Kidney (tissue), 22 donors: ENCODE measurements around the gene ZNF746. TPM values are rescaled to one million over a fixed set of nuclear protein-coding genes. Genes with fewer than 3 reads are reported as not detected.

Experiments used
- DNase-seq, 5 donors: peaks; one replicate each; pipeline ENCODE4 v3.0.0-alpha.2; 2013 to 2020
- FAIRE-seq: peaks from 2 replicates; lab custom pipeline; 2012; peaks lifted over from hg19 to GRCh38; lab: Jason Lieb, UNC
- H3K27ac ChIP-seq, 2 donors: one replicate each; pipeline ENCODE4 v1.7.0; 2013; ENCODE audit warnings: low read depth in 2 of 2, low read length in 2 of 2, inconsistent platforms in 1 of 2
- H3K27me3 ChIP-seq: one replicate; pipeline ENCODE4 v1.7.1; 2013; ENCODE audit warnings: low read length, inconsistent platforms; ENCODE audit not compliant: control insufficient read depth, insufficient read depth
- H3K36me3 ChIP-seq, 3 donors: one replicate each; pipeline versions ENCODE4 v1.7.0 to v1.7.1; 2013; ENCODE audit warnings: low read length in 3 of 3, control low read depth in 1 of 3, inconsistent platforms in 1 of 3; ENCODE audit not compliant: insufficient read depth in 3 of 3, control insufficient read depth in 2 of 3
- H3K4me1 ChIP-seq, 3 donors: one replicate each; pipeline versions ENCODE4 v1.7.0 to v1.7.1; 2013; ENCODE audit warnings: low read length in 3 of 3, inconsistent platforms in 1 of 3, low read depth in 1 of 3; ENCODE audit not compliant: control insufficient read depth in 2 of 3, insufficient read depth in 2 of 3
- H3K4me3 ChIP-seq, 3 donors: one replicate each; pipeline versions ENCODE4 v1.7.0 to v1.8.1; 2013; ENCODE audit warnings: low read length in 3 of 3, control low read depth in 1 of 3, inconsistent platforms in 1 of 3
- H3K9ac ChIP-seq, 3 donors: one replicate each; pipeline versions ENCODE4 v1.7.0 to v1.7.1; 2013; ENCODE audit warnings: low read length in 3 of 3, control low read depth in 1 of 3, inconsistent platforms in 1 of 3
- H3K9me3 ChIP-seq, 3 donors: one replicate each; pipeline versions ENCODE4 v1.7.0 to v1.7.1; 2013; ENCODE audit warnings: low read length in 3 of 3, control low read depth in 1 of 3, inconsistent platforms in 1 of 3; ENCODE audit not compliant: control insufficient read depth in 2 of 3, insufficient read depth in 1 of 3
- intact Hi-C: fragments of 100-400 bp; cut with DNase I; formaldehyde crosslinking; loops from one replicate; pipeline ENCODE4 v1.11.1; 2022
- long read RNA-seq, 10 donors: library from polyadenylated mRNA in 1 of 10; unstranded in 1 of 10; transcript quantifications; one replicate each; pipeline ENCODE4 v2.0.0 and lab custom pipeline, GENCODE V29; 2021 to 2026
- polyA plus RNA-seq: library from polyadenylated mRNA; stranded (reverse); fragments of 350-450 nt; fragmentation: Illumina TruSeq; extraction: RNeasy Lipid Tissue Mini Kit (QIAGEN cat#74804); gene quantifications from one replicate; pipeline ENCODE4 v1.2.3, GENCODE V29; 2014; ENCODE audit warnings: low read depth, low replicate concordance; ENCODE audit not compliant: insufficient read depth
- total RNA-seq: library from RNA; stranded (reverse); fragmentation: NEBNext Ultra II Directional; extraction: Animal tissue kit (Norgen Biotek cat#: 25700); gene quantifications from one replicate; pipeline ENCODE4 v1.2.1, GENCODE V29; 2021
- TF ChIP-seq, protein P1 (sequence below): IDR thresholded peaks from 3 replicates; pipeline ENCODE4 v1.5.1; 2012; ENCODE audit warnings: mild to moderate bottlenecking, moderate library complexity, borderline replicate concordance; ENCODE audit not compliant: insufficient read depth; ENCODE audit errors: extremely low read depth
- donor health status: control.
- donor health status: control.
- donor health status: control.
- donor health status: control.
- donor health status: control.
- donor health status: DM: yes; HTN: yes; CAD: no.
- donor health status: Normal renal cell carcinoma (clear cell type).

The ZNF746 gene
- 17.3 TPM for total RNA-seq
- polyA plus RNA-seq: 6.8 TPM
- long read RNA-seq, donor 1, partial matches to known transcripts: 0 of 3 reads
- long read RNA-seq, donor 1, other reads (novel, unspliced or antisense): 0 of 3 reads
- long read RNA-seq, donor 2: 0 reads
- long read RNA-seq, donor 3, partial matches to known transcripts: 0 of 3 reads
- long read RNA-seq, donor 3, other reads (novel, unspliced or antisense): 0 of 3 reads
- long read RNA-seq, donor 4, partial matches to known transcripts: 0 of 2 reads
- long read RNA-seq, donor 4, other reads (novel, unspliced or antisense): 0 of 2 reads
- long read RNA-seq, donor 5: 0 reads
- long read RNA-seq, donor 6: 0 reads
- long read RNA-seq, donor 7, transcript ZNF746-205 (7 exons, 3,949 nt): major isoform, 5 of 29 reads
- long read RNA-seq, donor 7, partial matches to known transcripts: 1 of 29 reads
- long read RNA-seq, donor 7, other reads (novel, unspliced or antisense): 14 of 29 reads
- long read RNA-seq, donor 8, partial matches to known transcripts: 0 of 2 reads
- long read RNA-seq, donor 8, other reads (novel, unspliced or antisense): 0 of 2 reads
- long read RNA-seq, donor 9, partial matches to known transcripts: 0 of 2 reads
- long read RNA-seq, donor 9, other reads (novel, unspliced or antisense): 0 of 2 reads
- long read RNA-seq, donor 10, partial matches to known transcripts: 0 of 4 reads
- long read RNA-seq, donor 10, other reads (novel, unspliced or antisense): 0 of 4 reads

- Histone ChIP-seq H3K36me3 (peaks cover 0 to 13% (median 11%) of the 10 kb centered on the region in 3 donors), H3K9ac (peak within 1 kb of the TSS; percentile 3 to 87 (median 76)), H3K27ac (peak within 1 kb of the TSS; percentile 71 to 72), H3K27me3 (no peaks in the 10 kb centered on the region), H3K9me3 (no peaks in the 10 kb centered on the region), H3K4me3 (peak within 1 kb of the TSS; percentile 41 to 72 (median 62)), H3K4me1 (peaks cover 0 to 14% (median 10%) of the 10 kb centered on the region in 3 donors)
- intact Hi-C loops: no loop called here
- FAIRE-seq: no peak
- peak; percentile 84 to 93 (median 89) for DNase-seq
- TF ChIP-seq, protein P1, sequence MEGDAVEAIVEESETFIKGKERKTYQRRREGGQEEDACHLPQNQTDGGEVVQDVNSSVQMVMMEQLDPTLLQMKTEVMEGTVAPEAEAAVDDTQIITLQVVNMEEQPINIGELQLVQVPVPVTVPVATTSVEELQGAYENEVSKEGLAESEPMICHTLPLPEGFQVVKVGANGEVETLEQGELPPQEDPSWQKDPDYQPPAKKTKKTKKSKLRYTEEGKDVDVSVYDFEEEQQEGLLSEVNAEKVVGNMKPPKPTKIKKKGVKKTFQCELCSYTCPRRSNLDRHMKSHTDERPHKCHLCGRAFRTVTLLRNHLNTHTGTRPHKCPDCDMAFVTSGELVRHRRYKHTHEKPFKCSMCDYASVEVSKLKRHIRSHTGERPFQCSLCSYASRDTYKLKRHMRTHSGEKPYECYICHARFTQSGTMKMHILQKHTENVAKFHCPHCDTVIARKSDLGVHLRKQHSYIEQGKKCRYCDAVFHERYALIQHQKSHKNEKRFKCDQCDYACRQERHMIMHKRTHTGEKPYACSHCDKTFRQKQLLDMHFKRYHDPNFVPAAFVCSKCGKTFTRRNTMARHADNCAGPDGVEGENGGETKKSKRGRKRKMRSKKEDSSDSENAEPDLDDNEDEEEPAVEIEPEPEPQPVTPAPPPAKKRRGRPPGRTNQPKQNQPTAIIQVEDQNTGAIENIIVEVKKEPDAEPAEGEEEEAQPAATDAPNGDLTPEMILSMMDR: peak; percentile 64
Measured at GRCh38 chr7:149497467-149498261, at the start of gene ZNF746. ZNF746 (minus strand) TSS chr7:149497809; CDS start chr7:149497536, 273 bp downstream.

- DNase-seq (no peak), FAIRE-seq (no peak)
- H3K36me3 ChIP-seq: peaks cover 2 to 43% (median 30%) of the 10 kb centered on the region in 3 donors
- intact Hi-C loops: no loop called here
- H3K4me1 ChIP-seq: no peaks in the 10 kb centered on the region
- no peak overlapping the region for H3K9ac ChIP-seq
- no peak overlapping the region for H3K4me3 ChIP-seq
- H3K9me3 ChIP-seq: no peaks in the 10 kb centered on the region
- H3K27me3 ChIP-seq: no peaks in the 10 kb centered on the region
- no peak overlapping the region for H3K27ac ChIP-seq
- TF ChIP-seq, protein P1: no peak
Measured at GRCh38 chr7:149547126-149547525, 49.5 kb upstream of the ZNF746 start.

DNA sequence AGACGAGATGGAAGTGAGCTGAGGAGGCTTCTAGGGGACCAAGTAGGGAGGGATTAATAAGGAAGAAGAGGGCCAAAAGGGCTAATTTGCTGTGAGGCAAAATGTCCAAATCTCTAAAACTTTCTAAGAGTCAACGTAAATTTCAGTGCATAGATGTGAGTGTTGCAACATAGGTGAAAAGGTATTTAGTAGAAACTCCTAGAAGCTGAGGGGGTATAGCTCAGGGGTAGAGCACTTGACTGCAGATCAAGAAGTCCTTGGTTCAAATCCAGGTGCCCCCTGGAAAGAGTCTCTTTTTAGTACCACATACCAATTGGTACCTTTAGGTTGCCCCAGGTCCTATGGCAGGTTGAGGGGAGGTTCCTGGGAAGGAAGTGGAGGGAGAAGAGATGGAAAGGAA is 48.7 kb upstream of the ZNF746 start:
- Histone ChIP-seq H3K9me3 (no peaks in the 10 kb centered on the region), H3K27me3 (no peaks in the 10 kb centered on the region), H3K36me3 (peaks cover 2 to 36% (median 26%) of the 10 kb centered on the region in 3 donors), H3K9ac (no peak overlapping the region), H3K4me1 (no peaks in the 10 kb centered on the region), H3K27ac (no peak overlapping the region), H3K4me3 (no peak overlapping the region)
- DNase-seq: no peak
- no peak for FAIRE-seq
- intact Hi-C loops: no loop called here
- TF ChIP-seq, protein P1: no peak
